ENCODE data around the gene PIH1D1. TPM values are rescaled to one million over a fixed set of nuclear protein-coding genes. Genes with fewer than 3 reads are reported as not detected.

PIH1D1 gene
- total RNA-seq, 1 experiment from 2014 or later, result 166 TPM

- TF ChIP-seq, protein P1, sequence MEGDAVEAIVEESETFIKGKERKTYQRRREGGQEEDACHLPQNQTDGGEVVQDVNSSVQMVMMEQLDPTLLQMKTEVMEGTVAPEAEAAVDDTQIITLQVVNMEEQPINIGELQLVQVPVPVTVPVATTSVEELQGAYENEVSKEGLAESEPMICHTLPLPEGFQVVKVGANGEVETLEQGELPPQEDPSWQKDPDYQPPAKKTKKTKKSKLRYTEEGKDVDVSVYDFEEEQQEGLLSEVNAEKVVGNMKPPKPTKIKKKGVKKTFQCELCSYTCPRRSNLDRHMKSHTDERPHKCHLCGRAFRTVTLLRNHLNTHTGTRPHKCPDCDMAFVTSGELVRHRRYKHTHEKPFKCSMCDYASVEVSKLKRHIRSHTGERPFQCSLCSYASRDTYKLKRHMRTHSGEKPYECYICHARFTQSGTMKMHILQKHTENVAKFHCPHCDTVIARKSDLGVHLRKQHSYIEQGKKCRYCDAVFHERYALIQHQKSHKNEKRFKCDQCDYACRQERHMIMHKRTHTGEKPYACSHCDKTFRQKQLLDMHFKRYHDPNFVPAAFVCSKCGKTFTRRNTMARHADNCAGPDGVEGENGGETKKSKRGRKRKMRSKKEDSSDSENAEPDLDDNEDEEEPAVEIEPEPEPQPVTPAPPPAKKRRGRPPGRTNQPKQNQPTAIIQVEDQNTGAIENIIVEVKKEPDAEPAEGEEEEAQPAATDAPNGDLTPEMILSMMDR (conservative IDR thresholded peaks at IDR 0.05), result no peak
- Histone ChIP-seq H3K27ac (ENCODE audit: insufficient read length, low read depth, low read length) (no peak overlapping the region), H3K18ac (ENCODE audit: insufficient read length, low read depth, low read length) (no peak overlapping the region), H2BK12ac (ENCODE audit: insufficient read length, low read depth, low read length) (no peak overlapping the region), H2BK15ac (ENCODE audit: low read depth, low read length) (no peak overlapping the region), H3K27me3 (ENCODE audit: insufficient read depth, low read length) (no peaks in the 10 kb centered on the region), H3K4me2 (ENCODE audit: insufficient read depth, insufficient read length, low read length) (peak overlapping the region; percentile 5), H2BK5ac (ENCODE audit: insufficient read length, low read length) (no peak overlapping the region), H4K5ac (ENCODE audit: insufficient read length, low read depth, low read length) (no peak overlapping the region), H4K91ac (ENCODE audit: insufficient read length, low read depth, low read length) (no peak overlapping the region), H2BK120ac (ENCODE audit: low read depth, low read length, poor library complexity, severe bottlenecking) (no peak overlapping the region), H3K56ac (ENCODE audit: insufficient read length, low read depth, low read length) (no peak overlapping the region), H3K23ac (ENCODE audit: insufficient read length, low read depth, low read length) (no peak overlapping the region), H4K8ac (replicated peaks; ENCODE audit: insufficient read length, low read depth, low read length) (no peak overlapping the region), H3K79me2 (ENCODE audit: insufficient read depth, low read length) (peaks cover 4% of the 10 kb centered on the region; the same call in 1 of the 2 replicates), H3K79me1 (ENCODE audit: insufficient read depth, low read depth, low read length, poor library complexity, severe bottlenecking) (peaks cover 10% of the 10 kb centered on the region), H3T11ph (ENCODE audit: low read length) (no peak overlapping the region), H3K9me3 (ENCODE audit: control insufficient read depth, low read depth, low read length) (no peaks in the 10 kb centered on the region), H2BK20ac (ENCODE audit: low read depth, low read length, poor library complexity, severe bottlenecking) (no peak overlapping the region), H2AK5ac (ENCODE audit: insufficient read length, low read length) (no peak overlapping the region), H3K4ac (ENCODE audit: low read depth, low read length) (no peak overlapping the region), H3K23me2 (ENCODE audit: insufficient read length, low read depth, low read length, poor library complexity, severe bottlenecking) (peaks cover 6% of the 10 kb centered on the region), H3K14ac (ENCODE audit: insufficient read depth, low read length) (no peak overlapping the region), H3K9ac (ENCODE audit: extremely low read depth, insufficient read length, low read length) (no peak overlapping the region), H3K4me1 (ENCODE audit: insufficient read depth, low read length) (no peaks in the 10 kb centered on the region; the same call in none of the 2 replicates), H4K20me1 (ENCODE audit: control insufficient read depth, insufficient read depth, insufficient read length) (no peaks in the 10 kb centered on the region), H2AFZ (ENCODE audit: low read length) (no peak overlapping the region)
- WGBS (ENCODE audit: extremely low coverage, insufficient read length, low lambda C conversion rate), result no CpG with 5 or more reads among the region's 7 CpGs
- DNase-seq, result no peak
- Mint-ChIP-seq H3K36me3 (ENCODE audit: insufficient read depth in 1 of 3, low read depth in 3 of 3) (peaks cover 35 to 40% (median 36%) of the 10 kb centered on the region in 3 experiments), H3K27ac (peak overlapping the region; percentile 16 to 96 (median 57); a peak in 5 of 7 replicates), H3K9me3 (peaks cover 0 to 3% of the 10 kb centered on the region in 2 experiments; a peak in 1 of 5 replicates), H3K4me3 (peak overlapping the region; percentile 94; a peak in 4 of 5 replicates), H3K27me3 (ENCODE audit: low read depth) (no peaks in the 10 kb centered on the region), H3K4me1 (peaks cover 27 to 39% of the 10 kb centered on the region in 2 experiments)
Observed at GRCh38 chr19:49498475-49498874, 46.9 kb upstream of the PIH1D1 start.

Data from H9 (cell line).